Measurements from ENCODE around the gene ADGRB3. TPM values are rescaled to one million over a fixed set of nuclear protein-coding genes. Genes with fewer than 3 reads are reported as not detected.

Gene ADGRB3
- under 0.01 TPM in 1 of 2 replicates, not detected in the other for total RNA-seq

DNA sequence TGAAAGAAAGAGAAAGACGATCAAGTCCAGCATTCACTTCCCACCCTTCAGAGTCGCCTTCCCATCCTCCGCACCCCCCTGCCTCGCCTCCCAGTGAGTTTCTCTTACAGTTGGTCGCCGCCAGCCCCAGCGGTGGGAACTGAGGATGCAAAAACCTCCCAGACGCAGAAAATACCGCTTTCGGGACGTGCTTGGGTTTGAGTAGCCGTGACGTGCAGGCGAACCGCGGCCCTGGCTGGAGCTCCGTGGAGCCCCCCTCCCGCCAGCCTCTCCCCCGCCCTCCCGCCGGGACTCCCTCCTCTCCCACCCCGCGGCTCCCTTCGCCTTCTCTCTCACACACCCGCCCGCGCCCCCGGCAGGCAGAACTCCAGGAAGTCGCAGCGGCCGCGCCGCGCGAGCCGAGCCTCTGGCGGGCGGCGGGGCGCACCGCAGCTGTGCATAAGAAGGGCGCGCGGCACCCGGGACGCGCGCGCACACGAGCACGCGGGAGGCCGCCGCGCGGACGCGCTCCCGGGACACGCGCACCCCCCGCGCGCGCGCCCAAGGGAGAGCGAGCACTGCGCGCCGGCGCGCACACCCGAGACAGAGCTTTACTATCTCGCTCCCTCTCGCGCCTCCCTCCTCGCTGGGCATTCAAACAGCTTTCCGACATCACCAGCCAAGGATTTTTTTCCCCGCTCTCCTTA, at the start of gene ADGRB3:
Gene ADGRB3, plus strand, starts transcription at position 557 of the 686 bp plus-strand sequence. CDS start 3,394 bp downstream, outside the sequence.

